ENCODE measurements around the gene SS18L1.
A peak's percentile ranks its signal among the peaks of the same experiment; 100 is the strongest.

The SS18L1 gene

GRCh38 chr20:62120365-62120762, 23.2 kb upstream of the SS18L1 start:
- DNase-seq = no peak

- DNase-seq = no peak
Measured at GRCh38 chr20:62120990-62121775, 22.4 kb upstream of the SS18L1 start.

DNA sequence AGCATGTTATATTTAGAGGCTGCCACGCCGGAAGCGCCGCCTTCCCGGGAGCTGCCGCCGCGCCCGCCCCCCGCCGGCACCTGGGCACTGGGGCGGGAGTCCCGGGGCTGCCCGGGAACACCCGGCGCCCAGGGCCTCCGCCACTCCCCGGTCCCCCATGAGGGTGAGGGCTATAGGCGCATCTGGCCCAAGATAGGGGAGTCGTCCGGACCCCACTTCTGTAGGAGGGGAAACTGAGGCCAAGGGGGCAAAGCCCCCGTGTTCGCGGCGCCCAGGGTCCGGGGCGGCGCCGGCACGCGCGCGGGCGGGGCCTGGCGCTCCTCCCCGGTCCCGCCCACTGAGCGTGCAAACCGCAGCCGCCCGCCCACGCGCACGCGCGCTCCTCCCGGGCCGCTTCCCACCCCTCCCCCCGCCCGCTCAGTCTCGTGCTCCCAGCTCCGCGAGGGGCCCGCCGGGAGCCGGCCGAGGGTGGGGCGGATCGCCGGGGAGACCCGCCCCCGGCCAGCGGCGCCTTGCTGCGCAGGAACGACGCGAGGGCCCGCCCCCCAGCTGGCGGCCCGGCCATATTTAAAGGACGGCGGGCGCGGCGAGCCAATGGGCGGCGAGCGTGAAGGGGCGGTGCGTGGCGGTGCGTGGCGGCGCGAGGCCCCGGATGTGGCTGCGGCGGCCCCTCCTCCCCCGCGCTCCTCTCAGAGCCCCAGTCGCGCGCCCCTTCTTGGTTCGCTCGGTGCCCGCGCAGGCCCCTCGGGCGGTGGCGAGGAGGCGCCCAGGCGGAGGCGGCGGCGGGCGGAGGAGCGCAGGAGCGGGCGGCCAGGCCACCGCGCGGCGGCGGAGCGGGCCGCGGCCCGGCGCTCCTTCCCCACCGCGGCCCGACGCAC, 21.6 kb upstream of the SS18L1 start, which contains the start of gene LSM14B:
Gene LSM14B, plus strand, starts transcription at position 700 of the 878 bp plus-strand sequence. CDS start 192 bp downstream, outside the sequence.
- peak; percentile 94 to 97 for DNase-seq

DNA sequence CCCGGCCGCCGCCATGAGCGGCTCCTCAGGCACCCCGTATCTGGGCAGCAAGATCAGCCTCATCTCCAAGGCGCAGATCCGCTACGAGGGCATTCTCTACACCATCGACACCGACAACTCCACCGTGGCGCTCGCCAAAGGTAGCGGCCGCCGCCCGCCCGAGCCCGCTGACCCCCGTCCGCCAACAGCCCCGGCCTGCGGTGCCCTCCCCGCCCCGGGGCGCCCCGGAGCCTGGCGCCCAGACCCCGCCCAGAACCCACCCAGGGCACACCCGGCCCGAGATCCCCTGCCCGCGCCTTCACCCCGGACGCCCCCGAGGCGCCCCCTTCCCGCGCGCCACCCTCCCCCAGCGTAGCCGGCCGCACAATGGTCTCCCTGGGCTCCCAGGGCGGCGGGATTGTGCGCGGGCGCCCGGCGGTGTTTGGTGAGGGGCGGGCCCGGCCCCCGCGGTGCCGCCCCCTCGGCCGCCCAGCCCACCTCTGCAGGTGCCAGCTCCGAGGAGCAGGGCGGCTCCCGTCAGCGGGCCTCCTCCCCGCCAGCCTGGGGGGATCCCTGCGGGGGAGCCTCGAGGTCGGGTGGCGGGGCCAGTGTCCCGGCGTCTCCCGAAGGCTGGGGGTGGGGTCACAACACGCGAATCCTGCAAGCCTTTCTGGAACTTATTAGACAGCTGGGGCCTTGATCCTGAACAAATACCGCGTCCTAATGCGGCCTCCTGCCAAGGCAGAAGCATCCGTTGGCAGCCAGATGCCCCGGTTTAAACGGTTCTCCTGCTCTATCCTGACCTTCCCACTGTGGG, 20.7 kb upstream of the SS18L1 start:
- peak; percentile 70 to 78 for DNase-seq

GRCh38 chr20:62123450-62124118, 20.0 kb upstream of the SS18L1 start:
- no peak for DNase-seq

GRCh38 chr20:62126141-62126540, 17.4 kb upstream of the SS18L1 start:
- no peak for DNase-seq

DNA sequence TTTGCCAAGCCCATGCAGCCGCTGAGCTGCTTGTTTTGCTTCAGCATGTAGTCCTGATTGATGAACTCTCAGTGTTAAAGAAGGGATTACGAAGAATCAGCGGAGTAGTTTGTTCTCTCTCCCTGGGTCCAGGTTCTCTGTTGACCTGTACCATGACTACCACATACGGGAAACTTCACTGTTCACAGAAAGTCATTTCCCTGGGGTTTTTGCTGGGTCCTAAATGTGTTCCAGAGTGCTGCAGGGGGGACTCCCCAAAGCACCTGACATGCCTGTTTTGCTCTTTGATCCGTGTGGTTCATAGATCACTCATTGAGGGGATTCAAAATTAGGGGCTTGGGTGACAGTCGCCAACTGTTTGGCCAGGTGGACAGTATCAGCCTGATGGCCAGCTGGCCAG, 15.8 kb upstream of the SS18L1 start:
- no peak for DNase-seq

GRCh38 chr20:62128502-62128901, 15.1 kb upstream of the SS18L1 start:
- DNase-seq = no peak

GRCh38 chr20:62129731-62130531, 13.6 kb upstream of the SS18L1 start:
- DNase-seq = peak in 1 of 2 experiments; percentile 17

DNA sequence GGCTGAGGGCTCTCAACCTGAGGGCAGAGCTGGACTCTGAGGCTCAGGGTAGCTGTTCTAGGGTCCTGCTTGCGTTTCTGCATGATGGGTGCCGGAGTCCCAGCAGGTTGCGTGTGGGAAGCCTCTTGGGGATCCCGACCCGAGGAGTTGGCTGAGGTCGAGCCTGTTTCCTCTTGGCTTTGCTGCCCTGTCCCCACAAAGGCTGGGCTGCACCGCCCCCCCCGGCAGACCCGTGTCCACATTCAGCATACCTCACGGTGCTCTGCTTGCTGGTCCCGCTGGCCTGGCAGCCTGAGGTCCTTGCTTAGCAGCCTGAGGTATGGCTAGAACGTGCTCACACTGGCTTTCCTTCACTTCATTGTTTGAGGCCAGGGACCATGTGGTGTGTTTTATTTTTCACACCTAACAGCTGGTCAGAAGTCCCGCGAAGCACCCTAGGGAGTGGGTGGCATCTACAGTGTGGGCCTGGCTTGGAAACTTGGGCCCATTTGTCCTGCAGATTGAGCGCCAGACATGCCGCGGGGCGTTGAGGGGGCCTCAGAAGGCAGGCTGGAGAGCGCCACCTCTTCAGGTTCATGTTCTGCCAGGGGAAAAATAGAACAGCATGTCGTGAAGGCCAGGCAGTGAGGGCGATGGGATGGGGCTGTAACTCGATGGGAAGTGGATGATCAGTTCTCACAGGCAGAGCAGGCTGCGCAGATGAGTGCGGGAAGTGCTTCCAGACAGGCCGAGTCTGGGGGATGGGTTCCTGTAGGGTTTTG, 11.8 kb upstream of the SS18L1 start:
- DNase-seq = no peak

GRCh38 chr20:62132421-62132820, 11.1 kb upstream of the SS18L1 start:
- no peak for DNase-seq

DNA sequence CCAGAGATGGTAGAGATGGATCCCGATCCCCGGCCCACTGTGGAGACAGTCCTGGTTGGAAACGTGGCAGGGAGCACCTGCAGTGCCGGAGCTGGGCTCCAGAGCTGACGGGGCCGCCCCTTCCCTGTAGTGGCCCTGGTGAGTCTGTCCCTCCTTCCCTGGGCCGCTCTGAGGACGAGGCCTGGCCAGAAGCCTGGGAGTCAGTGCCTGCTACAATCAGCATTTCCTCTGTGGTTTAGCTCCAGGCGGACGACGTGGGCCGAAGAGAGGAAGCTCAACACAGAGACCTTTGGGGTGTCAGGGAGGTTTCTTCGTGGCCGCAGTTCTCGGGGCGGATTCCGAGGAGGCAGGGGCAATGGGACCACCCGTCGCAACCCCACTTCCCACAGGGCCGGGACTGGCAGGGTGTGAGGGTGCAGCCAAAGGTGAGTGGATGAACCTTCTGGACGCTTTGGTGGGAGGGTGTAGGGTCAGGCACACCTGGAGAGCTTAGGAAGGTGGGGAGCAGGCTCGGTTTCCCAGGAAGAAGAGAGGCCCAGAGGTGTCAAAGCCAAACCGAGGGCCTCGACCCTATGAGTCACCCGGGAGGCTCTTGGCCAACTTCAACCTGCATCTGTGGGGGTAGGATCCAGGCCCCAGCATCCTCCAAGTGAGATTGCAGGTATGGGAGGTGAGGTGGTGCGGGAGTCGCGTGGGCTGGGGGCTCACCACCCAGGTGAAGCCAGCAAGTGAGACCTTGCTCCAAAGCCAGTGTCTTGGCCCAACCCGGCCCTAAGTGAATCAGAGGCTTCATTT, 10.3 kb upstream of the SS18L1 start:
- DNase-seq = no peak

DNA sequence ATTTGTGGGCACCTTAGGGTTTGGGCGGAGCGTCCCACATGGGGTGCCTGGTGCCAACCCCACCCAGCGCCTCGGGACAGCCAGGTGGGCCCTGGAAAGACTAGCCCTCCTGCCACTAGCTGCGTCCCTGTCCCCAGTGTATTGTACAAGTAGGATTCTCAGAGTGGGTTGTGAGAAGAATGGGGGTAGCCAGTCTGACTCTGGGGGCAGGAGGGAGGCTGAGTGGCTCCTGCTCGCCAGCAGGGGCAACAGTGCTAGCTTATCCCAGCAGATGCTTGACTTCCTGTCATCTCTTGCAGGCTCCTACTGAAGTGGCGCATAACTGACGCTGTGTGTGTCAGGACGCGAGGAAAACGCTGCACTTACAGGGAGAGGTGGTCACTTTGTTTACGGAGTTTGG, 9.7 kb upstream of the SS18L1 start:
- DNase-seq = no peak

DNA sequence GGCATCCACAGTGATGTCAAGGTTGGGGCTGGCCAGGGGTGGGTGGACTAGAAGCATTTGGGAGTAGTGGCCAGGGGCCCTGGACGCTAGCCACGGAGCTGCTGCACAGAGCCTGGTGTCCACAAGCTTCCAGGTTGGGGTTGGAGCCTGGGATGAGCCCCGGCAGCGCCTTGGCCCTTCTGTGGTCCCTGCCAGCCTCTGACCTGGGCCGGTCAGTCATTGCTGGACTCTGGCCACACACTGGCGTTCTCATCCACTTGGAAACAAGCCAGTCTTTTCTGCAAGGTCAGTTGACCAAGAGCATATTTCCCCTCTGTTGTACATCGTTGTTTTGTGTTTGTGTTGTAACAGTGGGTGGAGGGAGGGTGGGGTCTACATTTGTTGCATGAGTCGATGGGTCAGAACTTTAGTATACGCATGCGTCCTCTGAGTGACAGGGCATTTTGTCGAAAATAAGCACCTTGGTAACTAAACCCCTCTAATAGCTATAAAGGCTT, 8.8 kb upstream of the SS18L1 start:
- no peak for DNase-seq

DNA sequence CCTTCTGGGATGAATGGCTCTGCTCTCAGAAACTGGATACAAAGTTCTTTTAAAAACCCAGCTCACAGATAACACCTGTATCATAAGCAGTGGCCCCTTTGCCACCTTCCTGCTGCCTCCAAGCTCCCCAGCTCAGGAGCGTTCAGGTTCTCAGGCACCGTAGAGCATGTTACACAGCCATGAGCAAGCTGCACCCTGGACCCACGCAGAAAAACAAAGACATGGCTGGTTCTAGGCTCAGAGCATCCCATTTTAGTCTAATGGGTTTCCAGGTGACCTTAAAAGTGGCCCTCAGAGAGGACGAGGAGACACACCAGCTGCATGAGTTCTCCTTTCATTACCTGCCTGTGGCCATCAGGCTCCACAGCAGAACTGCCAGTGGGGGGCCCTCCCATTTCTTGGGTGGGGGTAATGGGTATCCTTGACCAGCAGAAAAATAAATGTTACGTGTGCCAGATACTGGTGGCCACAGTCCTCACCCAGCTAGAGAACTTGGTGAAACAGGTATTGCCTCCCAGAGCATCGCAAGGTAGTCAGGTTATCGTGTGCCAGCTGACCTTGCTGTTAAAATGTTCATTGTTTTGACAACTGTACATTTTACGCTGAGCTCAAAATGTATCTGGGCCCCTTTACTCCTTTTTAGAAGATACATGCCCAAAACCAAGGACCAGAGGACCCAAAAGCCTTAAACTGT, 7.8 kb upstream of the SS18L1 start:
- no peak for DNase-seq

GRCh38 chr20:62136283-62137091, 7.1 kb upstream of the SS18L1 start:
- peak; percentile 34 to 54 for DNase-seq

DNA sequence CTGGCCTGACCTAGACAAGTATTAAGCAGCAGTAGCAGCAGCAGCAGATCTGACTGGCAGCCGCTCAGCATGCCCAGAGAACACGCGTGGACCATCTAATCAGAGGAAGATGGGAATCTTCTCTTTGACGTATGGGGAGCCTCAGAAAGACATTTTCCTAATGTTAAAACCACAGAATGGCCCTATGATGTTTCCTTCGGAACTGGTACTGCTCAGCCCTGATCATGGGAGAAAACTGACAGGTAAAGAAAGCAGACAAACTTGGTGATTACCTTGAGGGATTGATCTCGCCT, 6.5 kb upstream of the SS18L1 start:
- DNase-seq = no peak

DNA sequence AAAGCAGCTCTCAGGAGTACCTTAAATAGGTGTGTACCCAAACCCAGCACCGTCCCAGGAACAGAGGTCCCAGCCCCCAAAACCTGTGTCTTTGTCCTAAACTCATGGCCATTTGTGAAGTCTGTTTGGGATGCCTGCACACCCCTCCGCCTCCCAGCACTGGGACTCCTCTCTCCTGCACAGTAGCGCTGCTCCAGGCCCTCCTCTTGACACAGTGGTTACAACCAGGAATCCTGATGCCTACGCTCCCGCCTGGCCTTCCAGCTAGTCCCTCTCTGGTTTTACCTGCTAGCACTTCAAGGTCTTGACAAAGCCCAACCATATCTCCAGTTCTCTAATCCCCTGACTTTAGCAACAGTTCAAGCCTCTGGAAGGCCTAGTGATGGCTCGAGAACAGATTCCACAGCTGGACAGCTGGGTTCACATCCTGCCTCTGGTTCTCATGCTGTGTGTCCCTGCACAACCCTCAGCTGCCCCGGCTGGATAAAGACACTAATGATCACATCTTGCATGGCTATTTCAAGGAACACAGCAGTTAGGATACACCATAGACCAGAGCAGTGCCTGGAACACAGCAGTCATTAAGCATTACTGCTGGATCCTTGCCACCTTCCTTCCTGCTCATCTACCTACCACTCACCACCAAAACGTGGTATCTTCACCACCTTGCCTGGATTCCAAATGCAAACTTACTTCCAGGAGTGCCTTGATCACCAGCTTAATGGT, 5.9 kb upstream of the SS18L1 start:
- no peak for DNase-seq

All from NCI-H2081 (cell line).